K562 (cell line): Measurements from ENCODE around the gene TNNT2. TPM values are rescaled to one million over a fixed set of nuclear protein-coding genes. Genes with fewer than 3 reads are reported as not detected.

Experiments used
- ATAC-seq: fragments of 200-7000 bp; cut with Tn5 transposase; 3 replicates; pipeline ENCODE4 v1.9.1; 2020; ENCODE audit warnings: moderate library complexity
- BruUV-seq: library from RNA; stranded (reverse); fragments of 400-500 nt; replicated peaks from 2 replicates; lab custom pipeline; 2021; lab: Mats Ljungman, UMichigan
- CTCF ChIA-PET: fragments of 300-600 bp; formaldehyde crosslinking; extraction: SDS; loops from one replicate; lab custom pipeline; 2021; ENCODE audit warnings: low intra/inter-chr PET ratio; lab: Yijun Ruan, JAX
- POLR2A ChIA-PET: fragments of 300-600, 350-650 bp; sonication (Branson Sonifier 250); formaldehyde crosslinking; extraction: SDS; loops from one replicate; lab custom pipeline; 2021; ENCODE audit warnings: antibody characterized with exemption, inconsistent platforms; lab: Yijun Ruan, JAX
- DNase-seq, 4 experiments: peaks; one replicate each; pipeline versions ENCODE4 v3.0.0 to v3.0.0-alpha.2; 2011 to 2018; ENCODE audit warnings: low spot score in 3 of 4, mixed read lengths in 3 of 4; ENCODE audit errors: extremely low read depth in 1 of 4
- FAIRE-seq: peaks from 2 replicates; lab custom pipeline; 2011; peaks lifted over from hg19 to GRCh38; lab: Jason Lieb, UNC
- H2AFZ ChIP-seq: 2 replicates; pipeline ENCODE4 v1.6.0; 2011; ENCODE audit warnings: low read depth, low read length, control low read depth, inconsistent platforms
- H3K27ac ChIP-seq: fragments of 200-600 bp; 3 replicates; pipeline ENCODE4 v1.8.0; 2011; ENCODE audit warnings: low read depth, mild to moderate bottlenecking, control low read depth, inconsistent platforms, low read length, moderate library complexity, mixed read lengths; ENCODE audit errors: extremely low read depth
- H3K27me3 ChIP-seq, 2 experiments: fragments of 300-600 bp in 1 of 2; 2 replicates in 1 of 2; 3 replicates in 1 of 2; pipeline versions ENCODE4 v1.6.0 to v1.8.0; 2011; ENCODE audit warnings: inconsistent platforms in 2 of 2, low read length in 2 of 2, mild to moderate bottlenecking in 1 of 2, mixed read lengths in 1 of 2, moderate library complexity in 1 of 2; ENCODE audit not compliant: control insufficient read depth in 2 of 2, insufficient read depth in 2 of 2
- H3K36me3 ChIP-seq: fragments of 300-600 bp; 3 replicates; pipeline ENCODE4 v1.8.0; 2011; ENCODE audit warnings: mild to moderate bottlenecking, low read length, inconsistent platforms; ENCODE audit not compliant: control insufficient read depth, insufficient read depth
- H3K4me1 ChIP-seq, 2 experiments: fragments of 200-600 bp in 1 of 2; replicated peaks in 1 of 2; 2 replicates in 1 of 2; 3 replicates in 1 of 2; pipeline versions ENCODE4 v1.5.1 to v1.8.0; 2011; ENCODE audit warnings: inconsistent platforms in 2 of 2, low read length in 2 of 2, mild to moderate bottlenecking in 1 of 2, mixed read lengths in 1 of 2, moderate library complexity in 1 of 2; ENCODE audit not compliant: control insufficient read depth in 2 of 2, insufficient read depth in 2 of 2
- H3K4me2 ChIP-seq: 2 replicates; pipeline ENCODE4 v1.6.1; 2011; ENCODE audit warnings: low read length, control low read depth, inconsistent platforms, mixed read lengths; ENCODE audit not compliant: insufficient read depth
- H3K4me3 ChIP-seq: fragments of 200-600 bp; sonication (generic), shearing (Covaris generic); 2 replicates; pipeline ENCODE4 v1.5.1; 2016; ENCODE audit warnings: control low read depth, inconsistent platforms
- H3K79me2 ChIP-seq: fragments of 200-600 bp; 3 replicates; pipeline ENCODE4 v1.8.0; 2011; ENCODE audit warnings: low read length, inconsistent platforms; ENCODE audit not compliant: control insufficient read depth, insufficient read depth
- H3K9ac ChIP-seq, 2 experiments: 2 replicates each; pipeline versions ENCODE4 v1.6.0 to v1.6.1; 2011; ENCODE audit warnings: low read depth in 2 of 2, low read length in 2 of 2, control low read depth in 1 of 2, inconsistent platforms in 1 of 2, mild to moderate bottlenecking in 1 of 2, mixed read lengths in 1 of 2; ENCODE audit not compliant: insufficient read depth in 1 of 2
- H3K9me1 ChIP-seq: one replicate; pipeline ENCODE4 v1.6.0; 2011; ENCODE audit warnings: inconsistent platforms, mild to moderate bottlenecking, low read length, moderate library complexity; ENCODE audit not compliant: control insufficient read depth, insufficient read depth
- H3K9me3 ChIP-seq: replicated peaks from 2 replicates; pipeline ENCODE4 v1.5.1; 2011; ENCODE audit warnings: low read depth, low read length, inconsistent platforms; ENCODE audit not compliant: control insufficient read depth, insufficient read depth
- H4K20me1 ChIP-seq: replicated peaks from 2 replicates; pipeline ENCODE4 v1.6.1; 2011; ENCODE audit warnings: low read length, inconsistent platforms, mixed read lengths; ENCODE audit not compliant: control insufficient read depth, insufficient read depth
- CEBPB ChIP-seq: fragments of 450-650 bp; IDR thresholded peaks from 2 replicates; pipeline ENCODE4 v1.6.1; 2016; ENCODE audit warnings: missing genetic modification characterization, missing compliant biosample characterization
- CEBPG ChIP-seq, 3 experiments: fragments of 200-800 bp in 1 of 3; sonication (Bioruptor generic) in 1 of 3; sonication (generic) in 1 of 3; formaldehyde crosslinking in 1 of 3; IDR thresholded peaks in 2 of 3; conservative IDR thresholded peaks in 1 of 3; 2 replicates each; pipeline versions ENCODE4 v1.6.1 to v1.8.0; 2016 to 2022; ENCODE audit warnings: missing compliant biosample characterization in 2 of 3, missing genetic modification characterization in 2 of 3, mild to moderate bottlenecking in 1 of 3, missing genetic modification reagents in 1 of 3
- CHD2 ChIP-seq: IDR thresholded peaks from 2 replicates; pipeline ENCODE4 v1.6.1; 2011; ENCODE audit warnings: low read depth, low read length
- WGBS: fragments of 100-300 bp; shearing (Covaris generic); methylation state at CpG from one replicate; pipeline ENCODE4 v1.1.6; 2016; ENCODE audit warnings: low coverage, mixed read lengths; ENCODE audit not compliant: insufficient coverage; ENCODE audit errors: missing lambda C conversion rate; 5-methylcytosine and 5-hydroxymethylcytosine counted together
- in situ Hi-C: fragments of 300-500 bp; cut with MboI; formaldehyde crosslinking; loops from 4 replicates; pipeline ENCODE4 v1.15.0; 2018; ENCODE audit warnings: inconsistent platforms, mixed read lengths
- intact Hi-C: fragments of 100-400 bp; cut with micrococcal nuclease; formaldehyde crosslinking; loops from 2 replicates; pipeline ENCODE4 v1.14.2; 2022
- polyA plus RNA-seq, 8 experiments: library from polyadenylated mRNA; depleted of rRNA in 4 of 8; stranded (reverse) in 5 of 8; unstranded in 3 of 8; fragments of >200 nt; fragmentation: Nextera tagmentation in 2 of 8; fragmentation: Illumina TruSeq in 1 of 8; extraction: Ambion mirVana in 2 of 8; extraction: Trizol in 1 of 8; gene quantifications; 2 replicates each; pipeline versions ENCODE4 v1.2.1 to v1.2.3, GENCODE V29; 2011 to 2014; ENCODE audit warnings: inconsistent platforms in 1 of 8, missing spikeins in 1 of 8
- total RNA-seq, 7 experiments: library from RNA; depleted of rRNA in 6 of 7; stranded (reverse); fragments of >200 nt in 6 of 7; fragmentation: Illumina TruSeq in 2 of 7; extraction: Trizol in 2 of 7; gene quantifications; 2 replicates each; pipeline versions ENCODE4 v1.2.1 to v1.2.3, GENCODE V29; 2011 to 2021; ENCODE audit warnings: low replicate concordance in 1 of 7
- TF ChIP-seq, protein P1 (sequence below), 2 experiments: fragments of 450-650 bp in 1 of 2; sonication (generic) in 1 of 2; formaldehyde crosslinking in 1 of 2; IDR thresholded peaks in 1 of 2; conservative IDR thresholded peaks in 1 of 2; 2 replicates each; pipeline versions ENCODE4 v1.6.1 to v1.8.1; 2016 to 2023; ENCODE audit warnings: mild to moderate bottlenecking in 2 of 2, moderate library complexity in 2 of 2, inconsistent platforms in 1 of 2, missing genetic modification reagents in 1 of 2

TNNT2 gene
- total and polyA plus RNA-seq, 9 of the 15 experiments (the other 6 are each of a cell fraction or from before 2014, with no cell fraction given), result not detected

DNA sequence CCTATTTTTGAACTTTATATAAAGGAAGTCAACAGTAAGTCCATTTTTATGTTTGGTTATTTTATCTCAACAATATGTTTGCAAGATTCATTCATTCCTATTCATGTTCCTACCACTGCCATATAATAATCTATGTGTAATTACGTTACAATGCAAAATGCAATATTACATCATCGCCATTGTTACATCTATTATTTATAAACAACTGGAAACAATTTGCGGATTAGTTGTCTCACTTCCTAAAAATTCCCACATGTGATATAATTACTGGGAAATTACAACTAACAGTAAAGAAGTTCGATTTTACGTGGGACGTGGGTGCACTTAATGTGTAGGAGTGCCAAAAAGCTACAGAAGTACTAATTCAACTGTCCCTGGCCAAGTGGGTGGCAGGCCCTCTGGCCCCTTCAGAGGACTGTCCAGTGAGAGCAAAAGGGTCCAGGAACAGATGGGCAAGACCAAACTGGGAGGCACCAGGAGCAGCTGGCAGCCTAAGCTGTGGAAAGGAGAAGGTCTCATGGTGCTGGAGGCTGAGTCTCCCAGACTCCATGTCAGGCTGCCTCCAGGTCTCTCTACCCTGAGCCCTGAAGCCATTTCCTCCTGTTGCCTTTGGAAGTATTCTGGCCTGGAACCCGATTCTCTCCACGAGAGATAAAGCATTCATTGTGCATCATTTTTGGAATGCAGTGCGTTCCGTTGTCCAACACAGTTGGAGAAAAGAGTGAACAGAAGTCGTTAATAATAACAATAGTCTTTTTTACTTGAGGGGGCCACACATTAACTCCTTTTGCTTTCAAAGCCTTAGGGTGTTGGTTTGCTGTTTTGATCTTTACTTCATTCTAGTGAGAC is 42.9 kb downstream of the TNNT2 start:
- WGBS, result 1% methylated on average over 11 of the region's 11 CpGs
- POLR2A ChIA-PET, result no interaction called here

More for the DNA sequence above, 42.9 kb downstream of the TNNT2 start:
- Histone ChIP-seq H4K20me1 (no peaks in the 10 kb centered on the region; the same call in 1 of the 2 replicates), H3K9ac (no peak overlapping the region), H3K4me2 (no peak overlapping the region), H3K4me3 (no peak overlapping the region), H3K9me1 (no peaks in the 10 kb centered on the region), H3K4me1 (no peaks in the 10 kb centered on the region), H3K79me2 (no peaks in the 10 kb centered on the region), H3K9me3 (no peaks in the 10 kb centered on the region), H3K36me3 (no peaks in the 10 kb centered on the region), H2AFZ (no peak overlapping the region), H3K27me3 (peaks cover 20 to 62% of the 10 kb centered on the region in 2 experiments), H3K27ac (no peak overlapping the region)
- DNase-seq (no peak), ATAC-seq (no peak), FAIRE-seq (no peak)
- BruUV-seq, result no TSS peak
- in situ Hi-C loops, result no loop called here
- CTCF ChIA-PET, result no interaction called here
- TF ChIP-seq CEBPG (CRISPR knock-in tag; IDR thresholded peaks at IDR 0.05) (no peak), CEBPG (tag; conservative IDR thresholded peaks at IDR 0.05 in 1 of 2, IDR thresholded peaks at IDR 0.05 in 1 of 2) (peak; percentile 65 to 76; a peak in 3 of 4 replicates), CHD2 (no peak), CEBPB (tag) (peak; percentile 40; the same call in 1 of the 2 replicates)
- TF ChIP-seq, protein P1, sequence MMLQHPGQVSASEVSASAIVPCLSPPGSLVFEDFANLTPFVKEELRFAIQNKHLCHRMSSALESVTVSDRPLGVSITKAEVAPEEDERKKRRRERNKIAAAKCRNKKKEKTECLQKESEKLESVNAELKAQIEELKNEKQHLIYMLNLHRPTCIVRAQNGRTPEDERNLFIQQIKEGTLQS (IDR thresholded peaks at IDR 0.05), result peak; percentile 66
- TF ChIP-seq, protein P1 (CRISPR knock-in tag; conservative IDR thresholded peaks at IDR 0.05), result no peak
- intact Hi-C loops, result no loop called here
